Liver (tissue), 9 donors: ENCODE measurements around the gene CTPS2. TPM values are rescaled to one million over a fixed set of nuclear protein-coding genes. Genes with fewer than 3 reads are reported as not detected.

Experiments
- DNase-seq: peaks from one replicate; pipeline ENCODE4 v3.0.0-alpha.2; 2017; ENCODE audit warnings: low spot score
- H3K27ac ChIP-seq, 2 donors: one replicate each; pipeline ENCODE4 v1.7.0; 2013; ENCODE audit warnings: inconsistent platforms in 2 of 2, low read length in 2 of 2, control low read depth in 1 of 2, low read depth in 1 of 2, mild to moderate bottlenecking in 1 of 2
- H3K27me3 ChIP-seq, 4 donors: one replicate each; pipeline versions ENCODE4 v1.6.1 to v1.7.0; 2013; ENCODE audit warnings: low read length in 3 of 4, inconsistent platforms in 1 of 4, mild to moderate bottlenecking in 1 of 4, moderate library complexity in 1 of 4; ENCODE audit not compliant: control insufficient read depth in 4 of 4, insufficient read depth in 4 of 4
- H3K36me3 ChIP-seq, 4 donors: one replicate each; pipeline versions ENCODE4 v1.6.1 to v1.7.0; 2013; ENCODE audit warnings: low read length in 3 of 4, mild to moderate bottlenecking in 3 of 4, low read depth in 1 of 4, moderate library complexity in 1 of 4; ENCODE audit not compliant: control insufficient read depth in 4 of 4, insufficient read depth in 3 of 4
- H3K4me1 ChIP-seq, 4 donors: one replicate each; pipeline versions ENCODE4 v1.6.1 to v1.7.0; 2013; ENCODE audit warnings: low read length in 3 of 4, mild to moderate bottlenecking in 3 of 4, moderate library complexity in 1 of 4; ENCODE audit not compliant: control insufficient read depth in 4 of 4, insufficient read depth in 4 of 4
- H3K4me3 ChIP-seq, 3 donors: one replicate each; pipeline versions ENCODE4 v1.6.1 to v1.7.0; 2013; ENCODE audit warnings: low read length in 3 of 3, control low read depth in 1 of 3, low read depth in 1 of 3, mild to moderate bottlenecking in 1 of 3
- H3K9ac ChIP-seq, 2 donors: one replicate each; pipeline ENCODE4 v1.7.0; 2013; ENCODE audit warnings: low read length in 2 of 2, mild to moderate bottlenecking in 2 of 2, moderate library complexity in 2 of 2, control low read depth in 1 of 2, low read depth in 1 of 2
- H3K9me3 ChIP-seq, 4 donors: one replicate each; pipeline versions ENCODE4 v1.6.1 to v1.7.0; 2013; ENCODE audit warnings: low read length in 3 of 4; ENCODE audit not compliant: control insufficient read depth in 4 of 4
- EGR1 ChIP-seq, 2 donors: IDR thresholded peaks; 2 replicates each; pipeline ENCODE4 v1.6.1; 2016 to 2018; ENCODE audit warnings: antibody characterized with exemption in 2 of 2, low read depth in 2 of 2
- FOXA1 ChIP-seq: IDR thresholded peaks from 2 replicates; pipeline ENCODE4 v1.6.1; 2016; ENCODE audit warnings: antibody characterized with exemption
- FOXA2 ChIP-seq: IDR thresholded peaks from 2 replicates; pipeline ENCODE4 v1.6.1; 2016; ENCODE audit warnings: antibody characterized with exemption
- GABPA ChIP-seq, 2 donors: IDR thresholded peaks in 1 of 2; conservative IDR thresholded peaks in 1 of 2; 2 replicates each; pipeline ENCODE4 v1.6.1; 2016; ENCODE audit warnings: antibody characterized with exemption in 2 of 2, mild to moderate bottlenecking in 1 of 2, moderate library complexity in 1 of 2
- HNF4A ChIP-seq, 2 donors: conservative IDR thresholded peaks; 2 replicates each; pipeline ENCODE4 v1.6.1; 2016; ENCODE audit warnings: antibody characterized with exemption in 2 of 2, mild to moderate bottlenecking in 2 of 2
- HNF4G ChIP-seq: IDR thresholded peaks from 2 replicates; pipeline ENCODE4 v1.6.1; 2016; ENCODE audit warnings: antibody characterized with exemption
- JUND ChIP-seq, 2 donors: IDR thresholded peaks; 2 replicates each; pipeline ENCODE4 v1.6.1; 2016; ENCODE audit warnings: antibody characterized with exemption in 2 of 2
- NR2F2 ChIP-seq: IDR thresholded peaks from 2 replicates; pipeline ENCODE4 v1.6.1; 2016; ENCODE audit warnings: antibody characterized with exemption
- RAD21 ChIP-seq, 2 donors: IDR thresholded peaks; 2 replicates each; pipeline ENCODE4 v1.6.1; 2016; ENCODE audit warnings: antibody characterized with exemption in 2 of 2, mild to moderate bottlenecking in 2 of 2
- RXRA ChIP-seq, 2 donors: IDR thresholded peaks; 2 replicates each; pipeline ENCODE4 v1.6.1; 2017 to 2018; ENCODE audit warnings: antibody characterized with exemption in 2 of 2, mild to moderate bottlenecking in 1 of 2
- SP1 ChIP-seq: IDR thresholded peaks from 2 replicates; pipeline ENCODE4 v1.6.1; 2018; ENCODE audit warnings: antibody characterized with exemption, mild to moderate bottlenecking
- TAF1 ChIP-seq: conservative IDR thresholded peaks from 2 replicates; pipeline ENCODE4 v1.6.1; 2016; ENCODE audit warnings: antibody characterized with exemption, mild to moderate bottlenecking
- YY1 ChIP-seq: IDR thresholded peaks from 2 replicates; pipeline ENCODE4 v1.6.1; 2016; ENCODE audit warnings: antibody characterized with exemption, mild to moderate bottlenecking
- WGBS: extraction: QIAGEN DNeasy Blood & Tissue Kit; methylation state at CpG from one replicate; pipeline ENCODE4 v1.1.7; 2013; 5-methylcytosine and 5-hydroxymethylcytosine counted together
- polyA plus RNA-seq, 2 donors: library from polyadenylated mRNA; stranded (reverse) in 1 of 2; unstranded in 1 of 2; fragments of 200-250 nt in 1 of 2; fragments of >200 nt in 1 of 2; fragmentation: Nextera tagmentation in 1 of 2; extraction: Ambion mirVana in 1 of 2; gene quantifications; one replicate each; pipeline versions ENCODE4 v1.2.1 to v1.2.3, GENCODE V29; 2013 to 2015
- total RNA-seq, 2 donors: library from RNA; depleted of rRNA; stranded (reverse); fragments of >200 nt; gene quantifications; one replicate each; pipeline ENCODE4 v1.2.3, GENCODE V29; 2014
- TF ChIP-seq, protein P1 (sequence below): fragments of 150-350 bp; IDR thresholded peaks from 2 replicates; pipeline ENCODE4 v1.5.1; 2017; ENCODE audit warnings: improper control_type of control experiment, low read depth, low read length; ENCODE audit not compliant: missing input control
- TF ChIP-seq, protein P2 (sequence below): IDR thresholded peaks from 2 replicates; pipeline ENCODE4 v1.6.1; 2016; ENCODE audit warnings: antibody characterized with exemption
- TF ChIP-seq, protein P3 (sequence below): IDR thresholded peaks from 2 replicates; pipeline ENCODE4 v1.6.1; 2016; ENCODE audit warnings: antibody characterized with exemption
- TF ChIP-seq, protein P4 (sequence below): IDR thresholded peaks from 2 replicates; pipeline ENCODE4 v1.6.1; 2016; ENCODE audit warnings: antibody characterized with exemption
- TF ChIP-seq, protein P5 (sequence below): IDR thresholded peaks from 2 replicates; pipeline ENCODE4 v1.6.1; 2016; ENCODE audit warnings: antibody characterized with exemption, mild to moderate bottlenecking
- donor health status: healthy.
- donor health status: healthy.
- donor health status: healthy.
- donor health status: healthy.
- donor health status: healthy.

CTPS2 gene
- total and polyA plus RNA-seq, 4 donors = 3.0 to 11.2 (median 7.2) TPM

DNA sequence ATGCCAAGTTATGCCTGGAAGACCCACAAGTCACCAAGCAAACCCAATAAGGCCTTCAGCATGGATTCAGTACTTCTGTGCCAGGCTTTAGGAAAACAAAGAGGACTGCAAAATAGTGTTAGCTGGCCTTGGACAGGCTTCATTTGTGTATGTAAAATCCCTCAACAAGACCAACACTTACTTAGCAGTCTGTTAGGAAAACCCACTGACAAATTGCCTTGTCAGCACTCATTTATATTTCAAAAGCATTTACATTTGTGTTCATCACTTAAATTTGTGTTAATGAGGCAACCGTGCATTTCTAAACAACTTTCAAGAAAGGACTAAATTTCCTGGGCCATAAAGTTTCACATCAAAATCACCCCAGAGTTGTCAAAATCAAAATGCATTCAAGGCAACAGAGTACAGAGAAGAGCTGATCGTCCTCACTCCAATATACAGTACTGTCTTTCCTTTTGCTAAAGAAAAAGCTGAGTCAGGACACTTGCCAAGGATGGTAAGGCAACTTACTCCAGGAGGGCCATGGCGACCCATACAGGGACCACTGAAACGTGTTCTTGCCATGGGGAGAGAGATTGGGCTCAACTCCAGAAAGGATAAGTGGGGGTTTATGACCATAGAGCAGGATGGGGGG, 61.0 kb downstream of the CTPS2 start:
- Histone ChIP-seq H3K27ac (no peak overlapping the region), H3K4me3 (no peak overlapping the region), H3K27me3 (no peaks in the 10 kb centered on the region), H3K4me1 (no peaks in the 10 kb centered on the region), H3K36me3 (no peaks in the 10 kb centered on the region), H3K9me3 (no peaks in the 10 kb centered on the region), H3K9ac (no peak overlapping the region)
- no peak for TF ChIP-seq RAD21 (IDR thresholded peaks at IDR 0.05)
- no peak for TF ChIP-seq YY1
- no peak for TF ChIP-seq GABPA (IDR thresholded peaks at IDR 0.05 in 1 of 2, conservative IDR thresholded peaks at IDR 0.05 in 1 of 2)
- TF ChIP-seq SP1 = no peak
- no peak for TF ChIP-seq RXRA (IDR thresholded peaks at IDR 0.05)
- no peak for TF ChIP-seq FOXA1
- TF ChIP-seq FOXA2 = no peak
- no peak for TF ChIP-seq EGR1 (IDR thresholded peaks at IDR 0.05; ENCODE audit: low read depth in 2 of 2)
- TF ChIP-seq JUND (IDR thresholded peaks at IDR 0.05) = no peak
- TF ChIP-seq HNF4G = no peak
- TF ChIP-seq, protein P1, sequence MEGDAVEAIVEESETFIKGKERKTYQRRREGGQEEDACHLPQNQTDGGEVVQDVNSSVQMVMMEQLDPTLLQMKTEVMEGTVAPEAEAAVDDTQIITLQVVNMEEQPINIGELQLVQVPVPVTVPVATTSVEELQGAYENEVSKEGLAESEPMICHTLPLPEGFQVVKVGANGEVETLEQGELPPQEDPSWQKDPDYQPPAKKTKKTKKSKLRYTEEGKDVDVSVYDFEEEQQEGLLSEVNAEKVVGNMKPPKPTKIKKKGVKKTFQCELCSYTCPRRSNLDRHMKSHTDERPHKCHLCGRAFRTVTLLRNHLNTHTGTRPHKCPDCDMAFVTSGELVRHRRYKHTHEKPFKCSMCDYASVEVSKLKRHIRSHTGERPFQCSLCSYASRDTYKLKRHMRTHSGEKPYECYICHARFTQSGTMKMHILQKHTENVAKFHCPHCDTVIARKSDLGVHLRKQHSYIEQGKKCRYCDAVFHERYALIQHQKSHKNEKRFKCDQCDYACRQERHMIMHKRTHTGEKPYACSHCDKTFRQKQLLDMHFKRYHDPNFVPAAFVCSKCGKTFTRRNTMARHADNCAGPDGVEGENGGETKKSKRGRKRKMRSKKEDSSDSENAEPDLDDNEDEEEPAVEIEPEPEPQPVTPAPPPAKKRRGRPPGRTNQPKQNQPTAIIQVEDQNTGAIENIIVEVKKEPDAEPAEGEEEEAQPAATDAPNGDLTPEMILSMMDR = no peak
- no peak for TF ChIP-seq HNF4A (conservative IDR thresholded peaks at IDR 0.05)
- TF ChIP-seq, protein P2, sequence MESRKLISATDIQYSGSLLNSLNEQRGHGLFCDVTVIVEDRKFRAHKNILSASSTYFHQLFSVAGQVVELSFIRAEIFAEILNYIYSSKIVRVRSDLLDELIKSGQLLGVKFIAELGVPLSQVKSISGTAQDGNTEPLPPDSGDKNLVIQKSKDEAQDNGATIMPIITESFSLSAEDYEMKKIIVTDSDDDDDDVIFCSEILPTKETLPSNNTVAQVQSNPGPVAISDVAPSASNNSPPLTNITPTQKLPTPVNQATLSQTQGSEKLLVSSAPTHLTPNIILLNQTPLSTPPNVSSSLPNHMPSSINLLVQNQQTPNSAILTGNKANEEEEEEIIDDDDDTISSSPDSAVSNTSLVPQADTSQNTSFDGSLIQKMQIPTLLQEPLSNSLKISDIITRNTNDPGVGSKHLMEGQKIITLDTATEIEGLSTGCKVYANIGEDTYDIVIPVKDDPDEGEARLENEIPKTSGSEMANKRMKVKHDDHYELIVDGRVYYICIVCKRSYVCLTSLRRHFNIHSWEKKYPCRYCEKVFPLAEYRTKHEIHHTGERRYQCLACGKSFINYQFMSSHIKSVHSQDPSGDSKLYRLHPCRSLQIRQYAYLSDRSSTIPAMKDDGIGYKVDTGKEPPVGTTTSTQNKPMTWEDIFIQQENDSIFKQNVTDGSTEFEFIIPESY = no peak
- TF ChIP-seq, protein P3, sequence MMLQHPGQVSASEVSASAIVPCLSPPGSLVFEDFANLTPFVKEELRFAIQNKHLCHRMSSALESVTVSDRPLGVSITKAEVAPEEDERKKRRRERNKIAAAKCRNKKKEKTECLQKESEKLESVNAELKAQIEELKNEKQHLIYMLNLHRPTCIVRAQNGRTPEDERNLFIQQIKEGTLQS = no peak
- TF ChIP-seq NR2F2 = no peak
- no peak for TF ChIP-seq TAF1
- TF ChIP-seq, protein P4, sequence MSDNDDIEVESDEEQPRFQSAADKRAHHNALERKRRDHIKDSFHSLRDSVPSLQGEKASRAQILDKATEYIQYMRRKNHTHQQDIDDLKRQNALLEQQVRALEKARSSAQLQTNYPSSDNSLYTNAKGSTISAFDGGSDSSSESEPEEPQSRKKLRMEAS = no peak
- DNase-seq = no peak
- WGBS = 92% methylated on average over 4 of the region's 4 CpGs

DNA sequence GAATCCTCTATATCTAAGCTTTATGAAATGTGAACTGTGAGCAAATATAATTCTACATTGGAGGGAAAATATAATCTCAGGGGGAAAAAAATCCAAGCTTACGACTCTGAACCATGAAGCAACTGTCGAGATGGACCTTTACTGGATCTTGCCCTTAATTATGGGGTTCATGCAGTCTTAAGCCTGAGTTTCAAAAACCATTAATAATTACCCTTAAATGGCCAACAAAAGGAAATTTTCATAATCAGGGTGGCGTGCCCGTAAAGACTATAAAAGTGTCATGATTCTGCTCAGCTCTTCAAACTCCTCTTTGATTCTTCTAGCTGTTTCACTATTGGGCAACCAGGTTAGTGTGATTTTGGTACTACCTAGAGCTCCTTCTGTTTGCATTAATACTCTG, 62.6 kb downstream of the CTPS2 start, which contains the start of gene S100G:
Gene S100G, plus strand, starts transcription at position 301 of the 400 bp plus-strand sequence. CDS start 849 bp downstream, outside the sequence.
- H3K4me3 ChIP-seq = no peak within 1 kb of the TSS
- H3K27me3 ChIP-seq = no peaks in the 10 kb centered on the region
- no peaks in the 10 kb centered on the region for H3K4me1 ChIP-seq
- H3K9me3 ChIP-seq = no peaks in the 10 kb centered on the region
- no peak for DNase-seq
- H3K27ac ChIP-seq = no peak within 1 kb of the TSS
- no peaks in the 10 kb centered on the region for H3K36me3 ChIP-seq
- TF ChIP-seq GABPA (IDR thresholded peaks at IDR 0.05 in 1 of 2, conservative IDR thresholded peaks at IDR 0.05 in 1 of 2) (no peak), NR2F2 (no peak), FOXA1 (no peak), RAD21 (IDR thresholded peaks at IDR 0.05) (no peak), TAF1 (no peak), RXRA (IDR thresholded peaks at IDR 0.05) (no peak), JUND (IDR thresholded peaks at IDR 0.05) (no peak), HNF4G (no peak), SP1 (no peak), EGR1 (IDR thresholded peaks at IDR 0.05; ENCODE audit: low read depth in 2 of 2) (no peak)
- TF ChIP-seq, protein P2 = no peak
- TF ChIP-seq, protein P1 = no peak
- TF ChIP-seq, protein P4 = no peak
- TF ChIP-seq, protein P5, sequence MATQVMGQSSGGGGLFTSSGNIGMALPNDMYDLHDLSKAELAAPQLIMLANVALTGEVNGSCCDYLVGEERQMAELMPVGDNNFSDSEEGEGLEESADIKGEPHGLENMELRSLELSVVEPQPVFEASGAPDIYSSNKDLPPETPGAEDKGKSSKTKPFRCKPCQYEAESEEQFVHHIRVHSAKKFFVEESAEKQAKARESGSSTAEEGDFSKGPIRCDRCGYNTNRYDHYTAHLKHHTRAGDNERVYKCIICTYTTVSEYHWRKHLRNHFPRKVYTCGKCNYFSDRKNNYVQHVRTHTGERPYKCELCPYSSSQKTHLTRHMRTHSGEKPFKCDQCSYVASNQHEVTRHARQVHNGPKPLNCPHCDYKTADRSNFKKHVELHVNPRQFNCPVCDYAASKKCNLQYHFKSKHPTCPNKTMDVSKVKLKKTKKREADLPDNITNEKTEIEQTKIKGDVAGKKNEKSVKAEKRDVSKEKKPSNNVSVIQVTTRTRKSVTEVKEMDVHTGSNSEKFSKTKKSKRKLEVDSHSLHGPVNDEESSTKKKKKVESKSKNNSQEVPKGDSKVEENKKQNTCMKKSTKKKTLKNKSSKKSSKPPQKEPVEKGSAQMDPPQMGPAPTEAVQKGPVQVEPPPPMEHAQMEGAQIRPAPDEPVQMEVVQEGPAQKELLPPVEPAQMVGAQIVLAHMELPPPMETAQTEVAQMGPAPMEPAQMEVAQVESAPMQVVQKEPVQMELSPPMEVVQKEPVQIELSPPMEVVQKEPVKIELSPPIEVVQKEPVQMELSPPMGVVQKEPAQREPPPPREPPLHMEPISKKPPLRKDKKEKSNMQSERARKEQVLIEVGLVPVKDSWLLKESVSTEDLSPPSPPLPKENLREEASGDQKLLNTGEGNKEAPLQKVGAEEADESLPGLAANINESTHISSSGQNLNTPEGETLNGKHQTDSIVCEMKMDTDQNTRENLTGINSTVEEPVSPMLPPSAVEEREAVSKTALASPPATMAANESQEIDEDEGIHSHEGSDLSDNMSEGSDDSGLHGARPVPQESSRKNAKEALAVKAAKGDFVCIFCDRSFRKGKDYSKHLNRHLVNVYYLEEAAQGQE = no peak
- 98% methylated on average over 4 of the region's 4 CpGs for WGBS
- no peak within 1 kb of the TSS for H3K9ac ChIP-seq
